Hepatocyte (in vitro differentiated cells): Measurements from ENCODE around the gene ARVCF.

ENCODE experiments used
- CTCF ChIP-seq: fragments of 200-600 bp; sonication (generic); IDR thresholded peaks from 2 replicates; pipeline ENCODE4 v1.5.1; 2016; ENCODE audit warnings: antibody characterized with exemption, mild to moderate bottlenecking; ENCODE audit not compliant: poor library complexity
- EZH2 ChIP-seq: fragments of 200-600 bp; sonication (generic); IDR thresholded peaks from 2 replicates; pipeline ENCODE4 v1.6.1; 2016; ENCODE audit warnings: antibody characterized with exemption, mild to moderate bottlenecking, borderline replicate concordance
- EZH2phosphoT487 ChIP-seq: fragments of 200-600 bp; sonication (generic); IDR thresholded peaks from one replicate; pipeline ENCODE4 v1.6.1; 2018; ENCODE audit warnings: antibody characterized with exemption, mild to moderate bottlenecking, low read depth, moderate library complexity; ENCODE audit not compliant: unreplicated experiment, severe bottlenecking

GRCh38 chr22:20012741-20013331 is 3.8 kb downstream of the ARVCF start:
- TF ChIP-seq CTCF (no peak), EZH2phosphoT487 (no peak), EZH2 (no peak)
